GM21529 (cell line): ENCODE results near the gene RAPSN.

Experiments
- ATAC-seq: cut with Tn5 transposase; IDR thresholded peaks from one replicate; pipeline ENCODE4 v1.9.1; 2021; ENCODE audit not compliant: unreplicated experiment

Gene RAPSN

GRCh38 chr11:47435687-47436086 lies 13.2 kb downstream of the RAPSN start:
- ATAC-seq, result no peak

GRCh38 chr11:47434011-47434786 lies 14.7 kb downstream of the RAPSN start:
- ATAC-seq, result no peak

GRCh38 chr11:47433157-47433556 lies 15.8 kb downstream of the RAPSN start:
- ATAC-seq, result no peak

GRCh38 chr11:47431356-47432083 lies 17.4 kb downstream of the RAPSN start:
- ATAC-seq, result no peak

- no peak for ATAC-seq
Observed at GRCh38 chr11:47430524-47430923, 18.4 kb downstream of the RAPSN start.

GRCh38 chr11:47426062-47426956 lies 22.6 kb downstream of the RAPSN start, which contains the start of gene PSMC3:
TSS of gene PSMC3 (minus strand) at chr11:47426439. CDS start at chr11:47426279, 160 bp downstream.
- peak; percentile 95 for ATAC-seq

GRCh38 chr11:47425611-47426010 lies 23.3 kb downstream of the RAPSN start:
- no peak for ATAC-seq

- no peak for ATAC-seq
Observed at GRCh38 chr11:47418454-47419259, 30.3 kb downstream of the RAPSN start.

GRCh38 chr11:47417712-47418111 lies 31.2 kb downstream of the RAPSN start:
- no peak for ATAC-seq

- ATAC-seq, result no peak
Observed at GRCh38 chr11:47415949-47416472, 32.9 kb downstream of the RAPSN start.

- ATAC-seq, result no peak
Observed at GRCh38 chr11:47415091-47415854, 33.7 kb downstream of the RAPSN start.

GRCh38 chr11:47414685-47415070 lies 34.3 kb downstream of the RAPSN start:
- no peak for ATAC-seq

- ATAC-seq, result no peak
Observed at GRCh38 chr11:47413908-47414684, 34.8 kb downstream of the RAPSN start.

GRCh38 chr11:47413351-47413750 lies 35.6 kb downstream of the RAPSN start:
- no peak for ATAC-seq

GRCh38 chr11:47411884-47412746 lies 36.8 kb downstream of the RAPSN start:
- no peak for ATAC-seq

GRCh38 chr11:47410370-47411264 lies 38.3 kb downstream of the RAPSN start:
- no peak for ATAC-seq
